HepG2 (cell line): ENCODE measurements around the gene ATAD3C. TPM values are rescaled to one million over a fixed set of nuclear protein-coding genes. Genes with fewer than 3 reads are reported as not detected.

ENCODE experiments used
- CBX1 ChIP-seq: IDR thresholded peaks from one replicate; pipeline ENCODE4 v1.6.1; 2016; ENCODE audit warnings: antibody characterized with exemption, low read depth
- DDIT3 ChIP-seq: sonication (generic); formaldehyde crosslinking; IDR thresholded peaks from 2 replicates; pipeline ENCODE4 v1.4.0; 2020; ENCODE audit warnings: mild to moderate bottlenecking, missing genetic modification reagents
- HDAC1 ChIP-seq: sonication (generic); formaldehyde crosslinking; IDR thresholded peaks from 2 replicates; pipeline ENCODE4 v1.5.1; 2020; ENCODE audit warnings: mild to moderate bottlenecking, missing genetic modification reagents
- HMG20A ChIP-seq: IDR thresholded peaks from 2 replicates; pipeline ENCODE4 v1.6.1; 2016; ENCODE audit warnings: borderline replicate concordance
- HNF4A ChIP-seq: sonication (generic); formaldehyde crosslinking; IDR thresholded peaks from 2 replicates; pipeline ENCODE4 v1.4.0; 2020; ENCODE audit warnings: missing genetic modification reagents
- ISX ChIP-seq: sonication (generic); formaldehyde crosslinking; conservative IDR thresholded peaks from 2 replicates; pipeline ENCODE4 v1.5.0; 2020; ENCODE audit warnings: missing genetic modification reagents
- JDP2 ChIP-seq: sonication (generic); formaldehyde crosslinking; IDR thresholded peaks from 2 replicates; pipeline ENCODE4 v1.8.1; 2022; ENCODE audit warnings: missing genetic modification reagents, borderline replicate concordance
- MIER2 ChIP-seq: IDR thresholded peaks from 2 replicates; pipeline ENCODE4 v1.6.1; 2016; ENCODE audit warnings: missing biosample characterization, missing genetic modification reagents
- MYC ChIP-seq: sonication (generic); formaldehyde crosslinking; IDR thresholded peaks from 2 replicates; pipeline ENCODE4 v1.9.0; 2021; ENCODE audit warnings: missing genetic modification reagents, borderline replicate concordance
- NPAS2 ChIP-seq: sonication (generic); formaldehyde crosslinking; IDR thresholded peaks from 2 replicates; pipeline ENCODE4 v1.8.0; 2022; ENCODE audit warnings: mild to moderate bottlenecking, missing genetic modification reagents, borderline replicate concordance
- SP2 ChIP-seq: sonication (generic); formaldehyde crosslinking; IDR thresholded peaks from 2 replicates; pipeline ENCODE4 v1.5.1; 2020; ENCODE audit warnings: mild to moderate bottlenecking, missing genetic modification reagents
- SRSF9 ChIP-seq: fragments of 200-400 bp; formaldehyde crosslinking; IDR thresholded peaks from 2 replicates; pipeline ENCODE4 v1.6.1; 2018; ENCODE audit warnings: borderline replicate concordance, mild to moderate bottlenecking, low read depth, low read length; ENCODE audit not compliant: insufficient read depth, poor library complexity, severe bottlenecking
- STAT5B ChIP-seq: sonication (generic); formaldehyde crosslinking; IDR thresholded peaks from 2 replicates; pipeline ENCODE4 v1.4.0; 2020; ENCODE audit warnings: missing genetic modification reagents
- TBX3 ChIP-seq: fragments of 450-650 bp; IDR thresholded peaks from 2 replicates; pipeline ENCODE4 v1.6.1; 2017; ENCODE audit warnings: antibody characterized with exemption, mild to moderate bottlenecking, inconsistent platforms, borderline replicate concordance
- TCF7L2 ChIP-seq: IDR thresholded peaks from 2 replicates; pipeline ENCODE4 v1.6.1; 2011; ENCODE audit warnings: mild to moderate bottlenecking, low read depth, low read length, moderate library complexity
- XRCC5 ChIP-seq: fragments of 200-400 bp; formaldehyde crosslinking; optimal IDR thresholded peaks from 2 replicates; pipeline ENCODE3; 2017; ENCODE audit warnings: mild to moderate bottlenecking, low read length
- ZNF441 ChIP-seq: sonication (generic); formaldehyde crosslinking; IDR thresholded peaks from 2 replicates; pipeline ENCODE4 v1.7.0; 2021; ENCODE audit warnings: missing genetic modification reagents, borderline replicate concordance
- ZNF552 ChIP-seq: sonication (generic); formaldehyde crosslinking; IDR thresholded peaks from 2 replicates; pipeline ENCODE4 v1.9.0; 2022; ENCODE audit warnings: missing genetic modification reagents, mild to moderate bottlenecking, borderline replicate concordance
- ZNF564 ChIP-seq: sonication (generic); formaldehyde crosslinking; IDR thresholded peaks from 2 replicates; pipeline ENCODE4 v1.8.1; 2023; ENCODE audit warnings: mild to moderate bottlenecking, missing genetic modification reagents
- ZNF709 ChIP-seq: sonication (generic); formaldehyde crosslinking; IDR thresholded peaks from 2 replicates; pipeline ENCODE4 v1.5.0; 2020; ENCODE audit warnings: mild to moderate bottlenecking, missing genetic modification reagents
- ZNF879 ChIP-seq: sonication (generic); formaldehyde crosslinking; IDR thresholded peaks from 2 replicates; pipeline ENCODE4 v1.8.1; 2023; ENCODE audit warnings: missing genetic modification reagents
- ZNF883 ChIP-seq: sonication (generic); formaldehyde crosslinking; IDR thresholded peaks from 2 replicates; pipeline ENCODE4 v1.5.1; 2020; ENCODE audit warnings: mild to moderate bottlenecking, missing genetic modification reagents; ENCODE audit errors: not compliant biosample characterization
- polyA plus RNA-seq, 8 experiments: library from polyadenylated mRNA; depleted of rRNA in 3 of 8; stranded (reverse) in 7 of 8; unstranded in 1 of 8; fragments of >200 nt; fragmentation: Illumina TruSeq in 4 of 8; extraction: Trizol in 4 of 8; gene quantifications; 2 replicates each; pipeline versions ENCODE4 v1.2.1 to v1.2.3, GENCODE V29; 2011 to 2016; ENCODE audit warnings: low read depth in 4 of 8, missing spikeins in 1 of 8, mixed read lengths in 1 of 8; ENCODE audit not compliant: insufficient read depth in 1 of 8
- total RNA-seq, 5 experiments: library from RNA; depleted of rRNA; stranded (reverse); fragments of >200 nt; fragmentation: Illumina TruSeq; extraction: Trizol; gene quantifications; 2 replicates each; pipeline ENCODE4 v1.2.3, GENCODE V29; 2016; ENCODE audit warnings: low read depth in 1 of 5
- TF ChIP-seq, protein P1 (sequence below): sonication (generic); formaldehyde crosslinking; IDR thresholded peaks from 2 replicates; pipeline ENCODE4 v1.5.0; 2020; ENCODE audit warnings: missing genetic modification reagents
- TF ChIP-seq, protein P2 (sequence below): sonication (generic); formaldehyde crosslinking; IDR thresholded peaks from 2 replicates; pipeline ENCODE4 v1.4.0; 2020; ENCODE audit warnings: missing genetic modification reagents
- TF ChIP-seq, protein P3 (sequence below): IDR thresholded peaks from 2 replicates; pipeline ENCODE4 v1.6.1; 2016

Gene ATAD3C
- total and polyA plus RNA-seq, 2 of the 13 experiments (the other 11 are each of a cell fraction or from before 2014, with no cell fraction given), result 2.4 to 3.2 TPM

DNA sequence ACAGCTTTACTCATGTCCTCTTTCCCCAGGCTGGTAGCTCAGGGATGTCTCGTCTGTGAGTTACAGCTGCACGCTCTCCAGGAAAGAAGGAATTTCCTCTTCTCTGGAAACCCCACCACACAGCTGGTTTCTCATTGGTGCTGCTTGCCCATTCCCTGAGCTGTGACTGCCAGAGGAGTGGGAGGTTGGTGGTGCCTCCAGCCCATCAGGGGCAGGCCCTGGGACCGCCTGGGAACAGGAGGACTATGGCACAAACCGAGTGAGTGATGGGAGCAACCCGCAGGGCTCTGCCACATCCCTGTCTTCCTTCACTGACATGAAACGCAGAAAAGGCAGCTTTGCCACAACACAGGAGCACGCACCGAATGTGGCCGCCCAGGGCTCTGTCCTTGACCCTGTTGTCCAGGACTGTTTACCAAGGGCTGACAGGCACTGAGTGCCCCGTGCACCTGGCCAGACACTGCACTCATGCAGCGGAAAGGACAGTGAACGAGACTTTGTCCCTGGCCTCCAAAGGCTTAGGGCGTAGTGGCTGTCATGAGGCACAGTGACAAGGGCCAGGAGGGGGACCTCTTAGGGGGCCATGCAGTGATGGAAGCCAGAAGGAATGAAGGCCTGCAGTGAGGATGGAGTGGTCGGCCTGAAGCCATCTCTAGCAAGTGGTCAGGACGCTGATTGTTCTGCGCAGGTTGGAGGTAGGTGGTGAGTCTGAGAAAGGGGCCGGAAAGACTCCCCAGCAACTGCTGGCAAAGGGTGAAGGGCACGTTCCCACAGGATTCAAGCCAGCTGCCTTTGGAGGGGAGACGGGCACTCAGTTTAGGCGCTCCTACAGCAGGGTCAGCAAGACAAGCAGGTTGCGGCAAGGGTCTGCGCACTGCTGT, 48.7 kb upstream of the ATAD3C start (continued):
- TF ChIP-seq NPAS2 (CRISPR knock-in tag) (no peak), TCF7L2 (no peak), JDP2 (CRISPR knock-in tag) (peak; percentile 72; the same call in 1 of the 2 replicates), SP2 (CRISPR knock-in tag) (peak; percentile 54; the same call in 1 of the 2 replicates), SRSF9 (no peak), ZNF879 (CRISPR knock-in tag) (no peak), XRCC5 (peak; percentile 78), MYC (CRISPR knock-in tag) (peak; percentile 98), STAT5B (peak; percentile 82; the same call in 1 of the 2 replicates), ZNF564 (CRISPR knock-in tag) (no peak), MIER2 (CRISPR knock-in tag) (peak; percentile 82), ZNF441 (peak; percentile 50; the same call in 1 of the 2 replicates), ZNF552 (CRISPR knock-in tag) (peak; percentile 76; the same call in 1 of the 2 replicates), TBX3 (peak; percentile 65), ZNF883 (CRISPR knock-in tag) (no peak), ZNF709 (no peak), HDAC1 (CRISPR knock-in tag) (peak; percentile 98), DDIT3 (CRISPR knock-in tag) (no peak), CBX1 (peak; percentile 71), ISX (no peak), HMG20A (CRISPR knock-in tag) (peak; percentile 90; the same call in 1 of the 2 replicates), HNF4A (CRISPR knock-in tag) (peak; percentile 99)
- TF ChIP-seq, protein P1, sequence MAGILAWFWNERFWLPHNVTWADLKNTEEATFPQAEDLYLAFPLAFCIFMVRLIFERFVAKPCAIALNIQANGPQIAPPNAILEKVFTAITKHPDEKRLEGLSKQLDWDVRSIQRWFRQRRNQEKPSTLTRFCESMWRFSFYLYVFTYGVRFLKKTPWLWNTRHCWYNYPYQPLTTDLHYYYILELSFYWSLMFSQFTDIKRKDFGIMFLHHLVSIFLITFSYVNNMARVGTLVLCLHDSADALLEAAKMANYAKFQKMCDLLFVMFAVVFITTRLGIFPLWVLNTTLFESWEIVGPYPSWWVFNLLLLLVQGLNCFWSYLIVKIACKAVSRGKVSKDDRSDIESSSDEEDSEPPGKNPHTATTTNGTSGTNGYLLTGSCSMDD (CRISPR knock-in tag), result 0 out of 2 replicates have a peak, but pooled peaks have one; percentile 59
- TF ChIP-seq, protein P2, sequence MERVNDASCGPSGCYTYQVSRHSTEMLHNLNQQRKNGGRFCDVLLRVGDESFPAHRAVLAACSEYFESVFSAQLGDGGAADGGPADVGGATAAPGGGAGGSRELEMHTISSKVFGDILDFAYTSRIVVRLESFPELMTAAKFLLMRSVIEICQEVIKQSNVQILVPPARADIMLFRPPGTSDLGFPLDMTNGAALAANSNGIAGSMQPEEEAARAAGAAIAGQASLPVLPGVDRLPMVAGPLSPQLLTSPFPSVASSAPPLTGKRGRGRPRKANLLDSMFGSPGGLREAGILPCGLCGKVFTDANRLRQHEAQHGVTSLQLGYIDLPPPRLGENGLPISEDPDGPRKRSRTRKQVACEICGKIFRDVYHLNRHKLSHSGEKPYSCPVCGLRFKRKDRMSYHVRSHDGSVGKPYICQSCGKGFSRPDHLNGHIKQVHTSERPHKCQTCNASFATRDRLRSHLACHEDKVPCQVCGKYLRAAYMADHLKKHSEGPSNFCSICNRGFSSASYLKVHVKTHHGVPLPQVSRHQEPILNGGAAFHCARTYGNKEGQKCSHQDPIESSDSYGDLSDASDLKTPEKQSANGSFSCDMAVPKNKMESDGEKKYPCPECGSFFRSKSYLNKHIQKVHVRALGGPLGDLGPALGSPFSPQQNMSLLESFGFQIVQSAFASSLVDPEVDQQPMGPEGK, result peak; percentile 94
- TF ChIP-seq, protein P3, sequence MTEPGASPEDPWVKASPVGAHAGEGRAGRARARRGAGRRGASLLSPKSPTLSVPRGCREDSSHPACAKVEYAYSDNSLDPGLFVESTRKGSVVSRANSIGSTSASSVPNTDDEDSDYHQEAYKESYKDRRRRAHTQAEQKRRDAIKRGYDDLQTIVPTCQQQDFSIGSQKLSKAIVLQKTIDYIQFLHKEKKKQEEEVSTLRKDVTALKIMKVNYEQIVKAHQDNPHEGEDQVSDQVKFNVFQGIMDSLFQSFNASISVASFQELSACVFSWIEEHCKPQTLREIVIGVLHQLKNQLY, result peak; percentile 99
